Testis (tissue), 5 donors: ENCODE measurements around the gene NFATC3. TPM values are rescaled to one million over a fixed set of nuclear protein-coding genes. Genes with fewer than 3 reads are reported as not detected.

ENCODE experiments used
- DNase-seq: peaks from one replicate; pipeline ENCODE4 v3.0.0-alpha.2; 2019
- H3K27ac ChIP-seq, 2 donors: fragments of 200-600 bp; sonication (generic); one replicate each; pipeline ENCODE4 v1.5.1; 2019
- H3K27me3 ChIP-seq: fragments of 200-600 bp; sonication (generic); one replicate; pipeline ENCODE4 v1.5.1; 2019
- H3K36me3 ChIP-seq: fragments of 200-600 bp; sonication (generic); one replicate; pipeline ENCODE4 v1.5.1; 2017; ENCODE audit warnings: low read depth; ENCODE audit errors: missing control alignments
- H3K4me1 ChIP-seq: fragments of 200-600 bp; sonication (generic); one replicate; pipeline ENCODE4 v1.5.1; 2019
- H3K4me3 ChIP-seq, 2 donors: fragments of 200-600 bp; sonication (generic); one replicate each; pipeline ENCODE4 v1.5.1; 2017 to 2019
- H3K9me3 ChIP-seq: fragments of 200-600 bp; sonication (generic); one replicate; pipeline ENCODE4 v1.5.1; 2017
- CTCF ChIP-seq, 3 experiments: fragments of 450-650 bp in 2 of 3; fragments of 200-600 bp in 1 of 3; sonication (generic) in 1 of 3; IDR thresholded peaks; one replicate each; pipeline ENCODE4 v1.5.1; 2016 to 2019; ENCODE audit warnings: antibody characterized with exemption in 3 of 3, mild to moderate bottlenecking in 2 of 3, moderate library complexity in 1 of 3
- POLR2A ChIP-seq: fragments of 450-650 bp; IDR thresholded peaks from one replicate; pipeline ENCODE4 v1.6.1; 2017; ENCODE audit warnings: antibody characterized with exemption, mild to moderate bottlenecking, moderate library complexity
- WGBS, 2 donors: methylation state at CpG; one replicate each; pipeline ENCODE4 v1.1.5; 2018; 5-methylcytosine and 5-hydroxymethylcytosine counted together
- intact Hi-C: fragments of 100-400 bp; cut with DNase I; formaldehyde crosslinking; loops from one replicate; pipeline ENCODE4 v1.15.1; 2023; ENCODE audit warnings: low total_unique reads
- long read RNA-seq, 2 donors: transcript quantifications; one replicate each; lab custom pipeline, GENCODE V29; 2026
- polyA plus RNA-seq: library from polyadenylated mRNA; stranded (reverse); fragments of 350-450 nt; fragmentation: Illumina TruSeq; extraction: RNeasy Lipid Tissue Mini Kit (QIAGEN cat#74804); gene quantifications from one replicate; pipeline ENCODE4 v1.2.3, GENCODE V29; 2014; ENCODE audit warnings: low read depth, low replicate concordance; ENCODE audit not compliant: insufficient read depth
- total RNA-seq, 2 donors: library from RNA; depleted of rRNA; stranded (reverse); fragments of >200 nt; gene quantifications; one replicate each; pipeline ENCODE4 v1.2.3, GENCODE V29; 2016

Gene NFATC3
- total RNA-seq (100 to 1,000 TPM in 1 of 2 donors, 10 to 100 TPM in 1; 94.7 to 115 TPM), polyA plus RNA-seq (78.0 TPM)
- long read RNA-seq, donor 1, partial matches to known transcripts: 0 of 3 reads
- long read RNA-seq, donor 1, other reads (novel, unspliced or antisense): 0 of 3 reads
- long read RNA-seq, donor 2, full-length matches to known transcripts: 2 of 2 reads
- long read RNA-seq, donor 2, partial matches to known transcripts: 0 of 2 reads
- long read RNA-seq, donor 2, other reads (novel, unspliced or antisense): 0 of 2 reads

GRCh38 chr16:68085259-68086071 lies at the start of gene NFATC3:
Gene NFATC3 (plus strand): TSS chr16:68085370. CDS start chr16:68085682, 312 bp downstream.
- Histone ChIP-seq H3K27ac (peak within 1 kb of the TSS; percentile 98 to 99), H3K36me3 (no peaks in the 10 kb centered on the region), H3K4me3 (peak within 1 kb of the TSS; percentile 85 to 98), H3K4me1 (peaks cover 37% of the 10 kb centered on the region), H3K9me3 (no peaks in the 10 kb centered on the region), H3K27me3 (no peaks in the 10 kb centered on the region)
- TF ChIP-seq POLR2A (no peak), CTCF (IDR thresholded peaks at IDR 0.05) (no peak)
- intact Hi-C loops: loop anchor here (10.0 kb wide), 1 partner anchor 149 kb away; the partner anchor contains the start of gene ESRP2
- 0 to 1% methylated on average over 35 to 74 of the region's 104 CpGs for WGBS, 2 donors
- DNase-seq: peak; percentile 99

DNA sequence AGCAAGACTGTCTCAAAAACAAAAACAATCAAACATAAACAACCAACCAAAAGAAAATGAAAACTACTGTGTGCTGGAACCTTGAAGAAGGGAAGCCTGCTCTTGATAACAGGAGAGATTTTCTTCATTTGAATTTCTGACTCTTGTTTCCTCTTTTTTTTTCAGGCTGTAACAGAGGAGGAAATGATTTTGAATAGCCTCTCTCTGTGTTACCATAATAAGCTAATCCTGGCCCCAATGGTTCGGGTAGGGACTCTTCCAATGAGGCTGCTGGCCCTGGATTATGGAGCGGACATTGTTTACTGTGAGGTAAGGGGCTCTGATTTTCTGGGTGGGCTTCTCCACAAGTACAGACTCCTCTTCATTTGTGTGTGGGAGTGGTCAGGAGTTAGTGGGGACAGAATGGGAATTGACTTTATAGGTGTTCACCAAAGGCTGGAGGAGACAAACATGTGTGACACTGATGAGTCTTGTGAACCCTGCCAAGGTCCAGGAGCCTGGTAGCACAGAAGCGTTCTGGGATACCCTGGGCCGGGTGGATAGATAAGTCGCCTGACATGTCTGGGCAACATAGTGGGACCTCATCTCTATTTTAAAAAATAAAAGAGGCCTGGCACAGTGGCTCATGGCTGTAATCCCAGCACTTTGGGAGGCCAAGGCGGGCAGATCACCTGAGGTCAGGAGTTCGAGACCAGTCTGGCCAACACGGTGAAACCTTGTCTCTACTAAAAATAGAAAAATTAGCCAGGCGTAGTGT lies 47.2 kb upstream of the NFATC3 start:
- H3K9me3 ChIP-seq: no peaks in the 10 kb centered on the region
- H3K27me3 ChIP-seq: no peaks in the 10 kb centered on the region
- DNase-seq: no peak
- WGBS, 2 donors: 87 to 89% methylated on average over 9 of the region's 9 CpGs
- no peak overlapping the region for H3K4me3 ChIP-seq
- intact Hi-C loops: no loop called here
- no peaks in the 10 kb centered on the region for H3K36me3 ChIP-seq
- no peak overlapping the region for H3K27ac ChIP-seq
- TF ChIP-seq CTCF (IDR thresholded peaks at IDR 0.05) (no peak), POLR2A (no peak)
- H3K4me1 ChIP-seq: peaks cover 3% of the 10 kb centered on the region

GRCh38 chr16:68040506-68041288 lies 44.5 kb upstream of the NFATC3 start:
- WGBS, 2 donors: 74 to 93% methylated on average over 8 to 14 of the region's 14 CpGs
- Histone ChIP-seq H3K4me3 (no peak overlapping the region), H3K4me1 (peaks cover 3% of the 10 kb centered on the region), H3K9me3 (no peaks in the 10 kb centered on the region), H3K27me3 (no peaks in the 10 kb centered on the region), H3K36me3 (no peaks in the 10 kb centered on the region), H3K27ac (no peak overlapping the region)
- intact Hi-C loops: loop anchor here (10.0 kb wide), 1 partner anchor 126 kb away; no protein-coding TSS in a partner anchor
- DNase-seq: peak; percentile 92
- TF ChIP-seq POLR2A (no peak), CTCF (IDR thresholded peaks at IDR 0.05) (peak; percentile 83 to 90 (median 90))

DNA sequence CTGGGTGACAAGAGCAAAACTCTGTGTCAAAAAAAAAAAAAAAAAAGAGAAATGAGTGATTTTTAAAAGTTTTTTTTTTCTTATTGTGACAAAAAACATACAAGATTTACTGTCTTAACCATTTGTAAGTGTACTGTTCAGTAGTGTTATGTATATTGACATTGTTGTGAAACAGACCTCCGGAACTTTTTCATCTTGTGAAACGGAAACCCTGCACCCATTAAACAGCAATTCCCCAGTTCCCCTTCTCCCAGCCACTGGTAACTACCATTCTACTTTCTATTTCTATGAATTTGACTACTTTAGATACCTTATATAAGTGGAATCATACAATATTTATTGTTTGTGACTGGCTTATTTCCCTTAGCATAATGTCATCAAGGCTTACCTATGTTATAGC lies 43.4 kb upstream of the NFATC3 start:
- Histone ChIP-seq H3K36me3 (no peaks in the 10 kb centered on the region), H3K27ac (no peak overlapping the region), H3K9me3 (no peaks in the 10 kb centered on the region), H3K4me3 (no peak overlapping the region), H3K4me1 (peaks cover 3% of the 10 kb centered on the region), H3K27me3 (no peaks in the 10 kb centered on the region)
- intact Hi-C loops: loop anchor here (10.0 kb wide), 1 partner anchor 127 kb away; no protein-coding TSS in a partner anchor
- WGBS, 2 donors: 82 to 84% methylated on average over 2 of the region's 2 CpGs
- TF ChIP-seq POLR2A: no peak
- no peak for TF ChIP-seq CTCF (IDR thresholded peaks at IDR 0.05)
- no peak for DNase-seq
